CD4-positive, alpha-beta T cell treated with Interleukin-6 for 4 hours (primary cell): Measurements from ENCODE around the gene CKAP2L.
"Not testable (repeated sequence)": the region's sequence is repeated elsewhere in the genome, so short reads cannot be mapped to it uniquely, and the experiment has no call there.

ENCODE experiments used
- DNase-seq: peaks from one replicate; pipeline ENCODE4 v3.0.0-alpha.2; 2020; ENCODE audit warnings: mixed read lengths

Gene CKAP2L

GRCh38 chr2:112724591-112725525 lies 39.6 kb downstream of the CKAP2L start:
- DNase-seq: no peak

DNA sequence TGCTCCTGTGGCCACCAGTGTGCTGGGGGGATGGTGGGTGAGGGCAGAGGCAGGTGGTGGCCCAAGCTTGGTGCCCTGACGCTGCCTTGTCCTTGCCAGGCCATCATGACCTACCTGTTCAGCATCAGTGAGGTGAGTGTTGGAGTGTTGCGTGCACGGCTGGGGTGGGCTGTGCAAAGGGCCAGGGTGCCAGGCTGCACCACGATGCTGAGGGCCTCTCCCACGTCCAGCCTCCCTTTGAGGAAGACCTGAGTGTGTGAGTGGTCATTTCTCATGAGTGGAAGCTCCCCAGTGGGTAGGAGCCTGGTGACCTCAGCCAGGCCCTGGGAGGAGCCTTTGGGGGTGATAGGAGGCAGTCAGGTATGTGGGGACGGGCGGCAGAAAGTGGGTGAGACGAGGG lies 40.4 kb downstream of the CKAP2L start:
- DNase-seq: no peak

- DNase-seq: no peak
Measured at GRCh38 chr2:112723547-112723940, 40.9 kb downstream of the CKAP2L start.

GRCh38 chr2:112722816-112723546 lies 41.4 kb downstream of the CKAP2L start:
- DNase-seq: no peak

DNA sequence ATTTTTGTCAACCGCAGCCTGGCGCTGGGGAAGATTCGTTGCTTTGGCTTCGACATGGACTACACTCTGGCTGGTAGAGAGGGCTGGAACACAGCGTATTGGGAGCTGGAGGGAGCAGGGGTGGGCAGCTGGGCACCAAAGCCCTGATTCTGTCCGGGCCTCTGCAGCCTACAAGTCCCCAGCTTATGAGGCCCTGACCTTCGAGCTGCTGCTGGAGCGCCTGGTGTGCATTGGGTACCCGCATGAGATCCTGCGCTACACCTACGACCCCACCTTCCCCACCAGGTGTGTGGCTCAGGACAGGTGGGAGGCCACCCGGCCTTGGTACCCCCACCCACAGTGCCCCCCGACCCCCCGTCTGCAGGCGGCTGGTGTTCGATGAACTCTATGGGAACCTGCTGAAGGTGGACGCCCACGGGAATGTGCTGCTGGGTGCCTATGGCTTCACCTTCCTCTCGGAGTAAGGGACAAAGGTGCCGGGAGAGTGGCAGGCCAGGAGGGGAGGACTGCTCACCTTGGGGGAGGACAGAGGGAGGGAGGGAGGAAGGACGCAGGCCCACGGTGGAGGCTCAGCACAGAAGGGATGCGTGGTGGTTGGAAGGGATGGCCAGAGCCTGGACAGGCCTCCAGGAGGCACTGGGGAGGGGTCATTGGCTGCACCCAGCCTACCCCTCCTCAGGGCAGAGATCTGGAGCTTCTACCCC lies 42.4 kb downstream of the CKAP2L start:
- DNase-seq: no peak

- DNase-seq: no peak
Measured at GRCh38 chr2:112720785-112721184, 43.6 kb downstream of the CKAP2L start, which contains the start of gene NT5DC4. NT5DC4 (plus strand) TSS chr2:112721020; CDS start chr2:112721080, 60 bp downstream.

GRCh38 chr2:112718863-112719370 lies 45.5 kb downstream of the CKAP2L start:
- DNase-seq: no peak

- DNase-seq: not testable (repeated sequence)
Measured at GRCh38 chr2:112716826-112717352, 47.5 kb downstream of the CKAP2L start.

- DNase-seq: not testable (repeated sequence)
Measured at GRCh38 chr2:112716094-112716493, 48.3 kb downstream of the CKAP2L start.

DNA sequence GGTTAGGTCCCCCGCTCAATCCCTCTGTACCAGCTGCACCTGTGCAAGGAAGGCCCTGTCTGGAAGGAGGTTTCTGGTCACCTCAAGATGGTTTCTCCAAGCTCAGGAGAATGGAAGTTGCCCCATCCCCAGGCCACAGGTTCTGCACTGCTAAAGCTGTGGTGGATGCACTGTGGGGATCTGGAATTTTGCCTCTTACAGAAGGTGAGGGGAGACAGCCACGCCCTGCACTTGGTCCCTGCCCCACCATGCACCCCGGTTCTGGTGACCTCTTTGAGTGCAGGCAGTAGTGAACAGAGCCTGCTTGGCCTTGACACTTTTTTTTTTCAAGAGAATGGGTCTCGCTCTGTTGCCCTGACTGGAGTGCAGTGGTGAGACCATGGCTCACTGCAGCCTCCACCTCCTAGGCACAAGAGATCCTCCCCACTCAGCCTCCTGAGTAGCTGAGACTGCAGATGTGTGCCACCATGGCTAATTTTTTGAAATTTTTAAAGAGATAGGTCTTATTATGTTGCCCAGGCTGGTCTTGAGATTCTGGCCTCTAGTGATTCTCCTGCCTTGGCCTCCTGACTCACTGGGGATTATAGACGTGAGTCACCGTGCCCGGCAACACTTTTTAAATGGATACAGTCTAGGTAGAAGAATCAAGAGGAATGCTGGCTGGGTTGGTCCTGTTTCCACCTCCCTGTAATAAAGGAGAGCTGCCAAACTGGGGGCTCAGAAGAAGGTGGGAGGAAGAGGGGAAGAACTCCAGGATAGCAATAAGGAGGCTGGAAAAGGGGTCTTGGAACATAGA lies 49.4 kb downstream of the CKAP2L start:
- no peak for DNase-seq

DNA sequence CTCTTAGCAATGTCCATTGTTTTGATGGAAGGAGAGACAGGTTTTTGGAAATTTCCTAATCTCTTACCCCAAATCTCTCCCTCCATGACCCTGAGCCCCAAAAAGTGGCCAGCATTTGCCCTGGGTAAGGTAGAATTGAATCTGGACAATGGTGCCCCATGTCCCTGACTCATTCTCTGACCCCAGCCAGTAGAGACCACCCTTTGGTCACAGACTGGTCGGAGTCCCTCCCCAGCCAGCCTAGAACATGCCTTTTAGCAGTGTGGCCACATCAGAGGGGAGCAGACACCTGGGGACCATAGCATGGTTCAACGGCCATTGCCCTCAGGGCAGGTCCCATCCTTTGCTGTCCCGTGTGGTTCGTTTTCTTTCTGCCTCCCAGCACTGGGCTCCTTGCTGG lies 50.1 kb downstream of the CKAP2L start:
- no peak for DNase-seq

DNA sequence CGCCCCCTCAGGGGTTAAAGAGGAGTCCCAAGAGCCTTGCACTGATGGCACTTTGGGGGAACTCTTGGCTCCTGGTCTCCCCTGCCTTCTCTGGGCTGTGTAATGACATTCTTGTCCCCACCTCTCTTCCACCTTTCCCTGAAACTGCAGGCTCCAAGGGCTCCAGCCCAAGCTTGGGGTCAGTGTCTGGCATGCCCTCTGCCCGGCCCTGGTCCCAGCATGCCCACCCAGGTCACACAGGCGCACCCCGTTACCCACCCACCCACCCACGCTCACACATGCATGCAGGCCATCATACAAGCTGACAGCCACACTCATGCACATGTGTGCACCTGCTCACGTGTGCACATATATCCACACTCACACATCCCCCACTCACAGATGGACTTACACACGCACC lies 50.5 kb downstream of the CKAP2L start:
- DNase-seq: no peak

DNA sequence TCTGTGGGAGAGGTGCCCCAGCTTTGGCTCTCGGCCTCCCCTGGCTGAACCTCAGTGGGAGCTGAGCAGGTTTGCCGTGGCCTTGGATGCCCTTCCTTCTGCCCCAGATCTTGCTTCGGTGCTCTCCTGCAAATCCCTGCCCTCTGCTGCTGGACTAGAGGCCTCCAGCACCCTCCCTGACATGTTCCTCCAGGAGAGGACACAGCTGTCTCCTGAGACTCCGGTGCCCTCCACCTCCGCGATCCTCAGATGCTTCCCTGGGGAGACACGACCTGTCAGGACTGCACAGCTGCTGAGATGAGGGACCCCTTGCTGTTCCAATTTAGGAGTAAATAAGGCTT lies 50.9 kb downstream of the CKAP2L start:
- DNase-seq: no peak

DNA sequence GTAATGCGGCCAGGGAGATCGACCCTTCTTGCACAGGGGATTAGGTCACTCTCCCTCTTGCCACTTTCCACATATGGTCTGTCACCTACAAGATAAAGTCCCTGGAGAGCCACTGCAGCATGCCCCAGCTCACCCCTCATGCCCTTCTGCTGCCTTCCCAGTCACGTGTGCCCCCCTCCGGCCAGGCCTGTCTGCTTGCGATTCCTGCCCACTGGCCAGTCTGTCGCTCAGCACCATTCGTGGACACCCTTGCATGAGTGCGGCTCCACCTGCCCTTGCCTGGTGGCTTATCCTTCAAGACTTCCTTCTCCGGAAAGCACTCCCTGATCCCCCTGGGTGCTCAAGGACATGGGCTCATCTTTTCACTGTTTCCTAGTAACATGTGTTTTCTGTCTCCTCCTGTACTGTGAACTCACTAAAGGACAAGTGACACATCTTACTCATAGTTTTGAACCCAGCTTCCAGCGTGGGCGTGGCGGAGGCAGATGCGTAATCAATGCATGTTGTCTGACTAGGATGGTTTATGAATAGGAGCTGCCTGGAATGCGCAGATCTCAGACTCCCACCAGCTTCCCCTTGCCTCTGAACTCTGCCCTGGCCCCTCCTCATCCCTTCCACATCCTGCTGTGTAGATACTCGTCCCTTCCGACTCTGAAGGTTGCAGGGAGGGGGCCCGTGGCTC lies 51.4 kb downstream of the CKAP2L start:
- no peak for DNase-seq

- DNase-seq: no peak
Measured at GRCh38 chr2:112712465-112712864, 51.9 kb downstream of the CKAP2L start.

DNA sequence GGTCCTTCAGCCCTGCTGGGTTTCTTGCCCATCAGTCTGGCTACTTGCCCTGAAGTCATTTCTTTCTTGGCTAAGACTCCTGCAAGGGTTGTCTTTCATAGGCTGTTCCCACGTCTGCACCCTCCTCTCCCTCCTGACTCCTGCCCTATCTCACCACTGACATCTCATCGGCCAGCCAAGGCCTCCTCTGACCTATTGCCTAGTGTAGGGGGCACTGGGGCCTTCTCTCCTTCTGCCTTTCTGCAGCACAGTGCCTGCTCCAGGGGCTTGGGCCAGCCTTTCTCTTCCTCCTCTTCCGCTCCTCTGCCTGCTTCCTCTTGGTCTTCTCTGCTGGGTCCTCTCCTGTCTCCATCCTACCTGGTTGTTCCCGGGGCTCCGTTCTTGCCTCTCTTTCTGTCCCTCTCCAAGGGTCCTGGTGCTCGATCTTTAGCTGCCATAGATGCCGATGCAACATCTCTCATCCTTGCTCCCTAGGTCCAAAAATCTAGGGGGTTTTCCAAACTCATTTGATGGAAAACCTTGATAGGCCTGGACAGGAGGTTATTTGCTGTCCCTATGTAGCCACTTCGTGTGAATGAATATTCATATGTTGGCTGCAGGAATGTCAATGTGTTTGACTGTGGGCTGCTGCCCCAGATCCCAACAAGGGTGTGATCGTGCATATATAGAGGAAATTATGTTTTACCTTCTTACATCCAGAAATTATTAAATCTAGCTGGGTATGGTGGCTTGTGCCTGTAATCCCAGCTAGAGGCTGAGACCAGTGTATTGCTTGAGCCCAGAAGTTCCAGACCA lies 53.3 kb downstream of the CKAP2L start:
- DNase-seq: no peak

DNA sequence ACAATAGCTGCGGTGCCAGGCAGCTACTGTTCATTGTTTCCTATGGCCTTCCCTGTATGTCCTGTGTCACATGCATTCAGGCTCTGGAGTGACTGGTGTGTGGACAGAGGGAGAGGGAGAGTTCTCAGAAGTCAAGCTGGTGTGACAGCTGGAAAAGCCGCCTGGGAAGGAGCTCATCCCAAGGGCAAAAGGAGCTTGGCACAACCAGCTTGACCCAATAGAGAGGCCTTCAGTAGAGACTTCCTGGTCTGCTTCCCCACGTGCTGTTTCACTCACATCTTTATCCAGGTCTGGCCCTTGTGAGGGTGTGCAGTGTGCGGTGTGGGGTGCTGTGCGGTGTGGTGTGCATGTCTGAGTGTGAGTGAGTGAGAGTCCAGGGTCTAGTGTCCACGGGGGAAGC lies 54.7 kb downstream of the CKAP2L start:
- no peak for DNase-seq

DNA sequence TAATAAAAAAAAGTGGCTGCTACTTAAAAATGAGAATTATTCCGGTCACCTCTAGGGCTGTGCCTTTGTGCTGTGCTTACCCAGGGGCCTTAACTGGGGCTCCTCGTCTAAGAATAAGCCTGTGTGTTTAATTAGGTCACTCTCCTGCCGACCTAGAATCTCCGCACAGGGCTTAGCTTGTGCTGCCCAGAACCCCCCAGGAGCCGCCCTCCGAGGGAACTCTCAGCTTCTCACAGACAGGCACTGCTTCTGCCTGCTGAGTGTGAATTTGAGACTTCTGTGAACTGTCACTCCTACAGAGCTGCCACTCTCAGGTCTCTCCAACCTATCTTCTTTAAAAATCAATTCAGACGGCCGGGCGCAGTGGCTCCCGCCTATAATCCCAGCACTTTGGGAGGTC lies 55.4 kb downstream of the CKAP2L start:
- no peak for DNase-seq

GRCh38 chr2:112706947-112707346 lies 57.5 kb downstream of the CKAP2L start:
- not testable (repeated sequence) for DNase-seq

GRCh38 chr2:112706170-112706664 lies 58.2 kb downstream of the CKAP2L start:
- DNase-seq: peak; percentile 52
